Spleen (tissue), 7 donors: Measurements from ENCODE around the gene TXNDC15.

ENCODE experiments used
- CTCF ChIP-seq, 11 experiments: fragments of 200-600 bp in 7 of 11; fragments of 450-650 bp in 4 of 11; sonication (generic) in 4 of 11; IDR thresholded peaks in 8 of 11; conservative IDR thresholded peaks in 3 of 11; 1 replicate in 7 of 11; 2 replicates in 4 of 11; pipeline versions ENCODE4 v1.4.0 to v1.8.0; 2016 to 2021; ENCODE audit warnings: antibody characterized with exemption in 11 of 11, inconsistent platforms in 4 of 11, mild to moderate bottlenecking in 1 of 11
- POLR2A ChIP-seq, 3 donors: fragments of 450-650 bp; IDR thresholded peaks; one replicate each; pipeline ENCODE4 v1.5.1; 2017; ENCODE audit warnings: antibody characterized with exemption in 3 of 3, mild to moderate bottlenecking in 1 of 3
- POLR2AphosphoS5 ChIP-seq, 3 donors: sonication (generic); formaldehyde crosslinking; IDR thresholded peaks; one replicate each; pipeline ENCODE4 v1.5.1; 2017; ENCODE audit warnings: antibody characterized with exemption in 3 of 3
- donor health status: DM: no; HTN: no; CAD: no; lungs with moderate emphysema.
- donor health status: DM: no; HTN: no; CAD: no.
- donor health status: DM: no; HTN: no; CAD: no.

- TF ChIP-seq CTCF (IDR thresholded peaks at IDR 0.05 in 8 of 11, conservative IDR thresholded peaks at IDR 0.05 in 3 of 11) (no peak), POLR2AphosphoS5 (IDR thresholded peaks at IDR 0.05) (no peak), POLR2A (IDR thresholded peaks at IDR 0.05) (no peak)
Measured at GRCh38 chr5:134874831-134875655, 872 bp downstream of the TXNDC15 start.
